Effector memory CD8-positive, alpha-beta T cell (primary cell): ENCODE results near the gene THAP4.

Experiments
- ATAC-seq: fragments of 150-1000 bp; cut with Tn5 transposase; replicated peaks from 2 replicates; pipeline ENCODE4 v1.10.0; 2021; ENCODE audit warnings: mild to moderate bottlenecking, moderate library complexity
- DNase-seq, 3 experiments: peaks; one replicate each; pipeline ENCODE4 v3.0.0; 2021
- H3K27ac Mint-ChIP-seq, 2 donors: one replicate each; pipeline ENCODE4 v1.8.0; 2022; ENCODE audit warnings: mild to moderate bottlenecking in 2 of 2, mixed read lengths in 2 of 2, moderate library complexity in 2 of 2
- H3K27me3 Mint-ChIP-seq, 2 donors: one replicate each; pipeline ENCODE4 v1.8.0; 2022; ENCODE audit warnings: mixed read lengths in 2 of 2
- H3K36me3 Mint-ChIP-seq: one replicate; pipeline ENCODE4 v1.8.0; 2022; ENCODE audit warnings: mild to moderate bottlenecking, moderate library complexity, mixed read lengths; ENCODE audit not compliant: insufficient read depth
- H3K4me1 Mint-ChIP-seq, 2 donors: one replicate each; pipeline ENCODE4 v1.8.0; 2022; ENCODE audit warnings: low read depth in 2 of 2, mixed read lengths in 2 of 2
- H3K4me3 Mint-ChIP-seq, 2 donors: one replicate each; pipeline ENCODE4 v1.8.0; 2022; ENCODE audit warnings: mild to moderate bottlenecking in 2 of 2, mixed read lengths in 2 of 2, moderate library complexity in 2 of 2
- H3K9me3 Mint-ChIP-seq, 2 donors: one replicate each; pipeline ENCODE4 v1.8.0; 2022; ENCODE audit warnings: mixed read lengths in 2 of 2

The THAP4 gene

GRCh38 chr2:241608881-241609280 lies 28.1 kb downstream of the THAP4 start:
- Mint-ChIP-seq H3K4me3 (peak overlapping the region; percentile 66 to 68), H3K27ac (peak overlapping the region; percentile 75 to 86), H3K36me3 (peaks cover 21% of the 10 kb centered on the region), H3K27me3 (no peaks in the 10 kb centered on the region), H3K4me1 (peaks cover 16 to 17% of the 10 kb centered on the region in 2 donors), H3K9me3 (no peaks in the 10 kb centered on the region)
- no peak for ATAC-seq
- no peak for DNase-seq

DNA sequence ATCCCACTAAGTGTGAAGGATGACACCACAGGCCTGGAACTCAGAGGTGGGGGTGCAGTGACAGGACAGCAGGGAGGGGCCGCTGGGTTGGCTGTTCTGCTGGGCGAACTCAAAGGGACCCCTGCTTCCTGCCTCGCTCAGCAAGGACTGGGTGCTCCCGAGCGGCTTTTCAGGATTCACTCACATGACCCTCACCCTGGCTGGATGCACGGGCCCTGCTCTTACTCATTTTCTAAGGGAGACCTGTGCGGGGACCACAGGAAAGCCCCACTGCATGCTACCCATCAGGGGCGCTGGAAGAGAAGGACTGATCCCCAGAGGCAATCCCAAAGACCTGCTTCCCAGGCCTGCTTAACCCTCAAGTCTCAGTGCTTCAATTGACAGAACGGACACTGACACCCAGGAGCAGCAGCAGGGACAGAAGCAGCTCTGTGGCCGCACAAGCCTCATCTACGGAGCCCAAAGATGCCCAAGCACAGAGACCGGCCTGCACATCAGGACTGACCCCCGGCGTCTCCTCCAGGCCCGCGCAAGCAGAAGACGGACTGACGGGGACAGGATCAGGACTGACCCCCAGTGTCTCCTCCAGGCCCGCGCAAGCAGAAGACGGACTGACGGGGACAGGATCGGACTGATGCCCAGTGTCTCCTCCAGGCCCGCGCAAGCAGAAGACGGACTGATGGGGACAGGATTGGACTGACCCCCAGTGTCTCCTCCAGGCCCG lies 29.6 kb downstream of the THAP4 start:
- no peak for ATAC-seq
- Mint-ChIP-seq H3K4me3 (peak overlapping the region in 1 of 2 donors; percentile 6), H3K27me3 (no peaks in the 10 kb centered on the region), H3K9me3 (no peaks in the 10 kb centered on the region), H3K4me1 (peaks cover 16 to 17% of the 10 kb centered on the region in 2 donors), H3K36me3 (peaks cover 25% of the 10 kb centered on the region), H3K27ac (peak overlapping the region in 1 of 2 donors; percentile 75)
- DNase-seq, result no peak

GRCh38 chr2:241606186-241606585 lies 30.8 kb downstream of the THAP4 start:
- DNase-seq (no peak), ATAC-seq (no peak)
- Mint-ChIP-seq H3K27me3 (no peaks in the 10 kb centered on the region), H3K9me3 (no peaks in the 10 kb centered on the region), H3K4me3 (no peak overlapping the region), H3K27ac (no peak overlapping the region), H3K36me3 (peaks cover 32% of the 10 kb centered on the region), H3K4me1 (peaks cover 16 to 17% of the 10 kb centered on the region in 2 donors)

- ATAC-seq (no peak), DNase-seq (no peak)
- Mint-ChIP-seq H3K4me1 (peaks cover 4 to 7% of the 10 kb centered on the region in 2 donors), H3K27me3 (no peaks in the 10 kb centered on the region), H3K9me3 (no peaks in the 10 kb centered on the region), H3K4me3 (no peak overlapping the region), H3K27ac (no peak overlapping the region), H3K36me3 (peaks cover 47% of the 10 kb centered on the region)
These were observed 33.3 kb downstream of the THAP4 start for GRCh38 chr2:241603686-241604085.

DNA sequence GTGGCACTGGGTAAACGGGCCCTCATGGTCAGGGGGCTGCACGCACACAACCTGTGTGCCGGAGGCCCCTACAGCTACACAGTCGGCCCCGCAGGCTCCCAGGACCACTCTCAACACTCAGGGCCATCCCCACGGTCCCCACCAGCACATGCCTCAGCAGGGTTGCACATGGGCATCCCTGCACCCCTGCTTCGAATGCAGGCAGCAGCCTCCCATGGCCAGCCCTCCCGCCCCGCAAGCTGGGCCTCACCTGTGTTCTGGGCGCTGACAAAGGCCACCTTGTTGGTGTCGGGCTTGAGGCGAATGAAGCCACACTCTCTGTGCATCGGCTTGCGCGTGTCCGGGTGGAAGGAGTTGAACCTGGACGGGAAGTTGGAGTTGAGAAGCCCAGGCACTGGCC lies 34.2 kb downstream of the THAP4 start:
- no peaks in the 10 kb centered on the region for H3K9me3 Mint-ChIP-seq
- H3K4me1 Mint-ChIP-seq, result peaks cover 0 to 3% of the 10 kb centered on the region in 2 donors
- H3K4me3 Mint-ChIP-seq, result no peak overlapping the region
- peaks cover 48% of the 10 kb centered on the region for H3K36me3 Mint-ChIP-seq
- DNase-seq (no peak), ATAC-seq (no peak)
- H3K27ac Mint-ChIP-seq, result no peak overlapping the region
- H3K27me3 Mint-ChIP-seq, result no peaks in the 10 kb centered on the region

GRCh38 chr2:241601841-241602240 lies 35.1 kb downstream of the THAP4 start:
- Mint-ChIP-seq H3K36me3 (peaks cover 51% of the 10 kb centered on the region), H3K27me3 (no peaks in the 10 kb centered on the region), H3K4me1 (peaks cover 0 to 3% of the 10 kb centered on the region in 2 donors), H3K27ac (no peak overlapping the region), H3K4me3 (no peak overlapping the region), H3K9me3 (no peaks in the 10 kb centered on the region)
- ATAC-seq, result no peak
- DNase-seq, result no peak

- H3K27me3 Mint-ChIP-seq, result no peaks in the 10 kb centered on the region
- no peak overlapping the region for H3K4me3 Mint-ChIP-seq
- peak overlapping the region in 1 of 2 donors; percentile 54 for H3K27ac Mint-ChIP-seq
- H3K9me3 Mint-ChIP-seq, result no peaks in the 10 kb centered on the region
- no peak for ATAC-seq
- H3K4me1 Mint-ChIP-seq, result peaks cover 0 to 3% of the 10 kb centered on the region in 2 donors
- H3K36me3 Mint-ChIP-seq, result peaks cover 39% of the 10 kb centered on the region
- no peak for DNase-seq
These were observed 37.3 kb downstream of the THAP4 start for GRCh38 chr2:241599615-241600014.

DNA sequence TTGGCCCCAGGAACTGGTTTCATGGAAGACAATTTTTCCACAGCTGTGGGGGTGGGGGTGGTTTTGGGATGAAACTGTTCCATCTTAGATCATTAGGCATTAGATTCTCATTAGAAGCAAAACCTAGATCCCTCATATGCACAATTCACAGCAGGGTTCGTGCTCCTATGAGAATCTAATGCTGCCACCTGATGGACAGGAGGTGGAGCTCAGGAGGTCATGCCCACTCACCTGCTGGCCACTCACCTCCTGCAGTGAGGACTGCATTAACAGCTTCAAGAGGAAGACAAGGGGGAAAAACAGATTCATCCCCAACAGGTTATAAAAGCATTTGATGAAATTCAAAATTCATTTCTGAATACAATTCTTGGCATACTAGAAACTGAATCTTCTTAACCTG lies 38.5 kb downstream of the THAP4 start:
- Mint-ChIP-seq H3K9me3 (no peaks in the 10 kb centered on the region), H3K4me3 (no peak overlapping the region), H3K27me3 (no peaks in the 10 kb centered on the region), H3K27ac (peak overlapping the region in 1 of 2 donors; percentile 10), H3K4me1 (peaks cover 0 to 3% of the 10 kb centered on the region in 2 donors), H3K36me3 (peaks cover 38% of the 10 kb centered on the region)
- DNase-seq (no peak), ATAC-seq (no peak)

DNA sequence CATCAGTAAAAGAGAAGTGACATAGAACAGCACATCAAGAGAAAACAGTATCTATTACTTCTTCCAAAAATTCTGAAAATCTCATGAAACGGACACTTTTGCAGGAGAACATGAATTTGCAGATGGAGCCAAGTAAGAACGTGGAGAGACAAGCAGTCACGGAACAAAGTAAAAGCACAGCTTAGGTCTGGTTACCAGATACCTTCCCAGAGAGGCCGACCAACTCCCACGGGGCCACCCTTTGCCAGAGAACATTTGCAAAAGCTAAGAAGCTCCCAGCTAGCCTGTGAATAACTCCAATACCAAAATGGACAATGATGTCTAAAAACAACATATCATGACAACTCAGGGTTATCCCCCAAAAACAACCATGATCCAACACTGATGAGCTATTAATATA lies 38.9 kb downstream of the THAP4 start:
- H3K36me3 Mint-ChIP-seq, result peaks cover 36% of the 10 kb centered on the region
- no peak overlapping the region for H3K27ac Mint-ChIP-seq
- DNase-seq (no peak), ATAC-seq (no peak)
- peaks cover 0 to 3% of the 10 kb centered on the region in 2 donors for H3K4me1 Mint-ChIP-seq
- H3K4me3 Mint-ChIP-seq, result no peak overlapping the region
- H3K27me3 Mint-ChIP-seq, result no peaks in the 10 kb centered on the region
- no peaks in the 10 kb centered on the region for H3K9me3 Mint-ChIP-seq

DNA sequence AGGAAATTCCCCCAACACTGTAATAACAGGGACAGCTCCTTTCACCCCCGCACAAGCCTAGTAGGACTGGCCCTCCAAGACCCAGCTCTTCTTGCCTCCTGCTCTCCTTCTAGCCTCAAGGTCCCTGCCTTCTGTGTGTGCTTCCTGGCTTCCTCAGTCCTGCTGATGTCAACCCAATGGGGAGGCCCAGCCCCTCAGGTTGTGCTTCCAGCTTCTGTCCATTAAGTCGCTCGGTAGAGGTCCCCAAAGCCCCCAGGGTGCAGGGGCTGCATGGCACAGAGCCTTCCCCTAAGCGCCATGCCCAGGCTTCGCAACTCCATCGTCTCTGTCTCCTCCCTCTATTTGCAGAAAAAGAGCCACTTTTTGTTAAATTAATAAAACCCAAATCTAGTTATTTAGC lies 39.4 kb downstream of the THAP4 start:
- no peak overlapping the region for H3K27ac Mint-ChIP-seq
- no peak for ATAC-seq
- H3K4me3 Mint-ChIP-seq, result no peak overlapping the region
- H3K4me1 Mint-ChIP-seq, result peaks cover 0 to 3% of the 10 kb centered on the region in 2 donors
- H3K27me3 Mint-ChIP-seq, result no peaks in the 10 kb centered on the region
- H3K36me3 Mint-ChIP-seq, result peaks cover 34% of the 10 kb centered on the region
- H3K9me3 Mint-ChIP-seq, result no peaks in the 10 kb centered on the region
- DNase-seq, result no peak

GRCh38 chr2:241595600-241596140 lies 41.3 kb downstream of the THAP4 start:
- Mint-ChIP-seq H3K27me3 (no peaks in the 10 kb centered on the region), H3K4me3 (no peak overlapping the region), H3K27ac (no peak overlapping the region), H3K36me3 (peaks cover 27% of the 10 kb centered on the region), H3K9me3 (no peaks in the 10 kb centered on the region), H3K4me1 (peaks cover 0 to 3% of the 10 kb centered on the region in 2 donors)
- DNase-seq (no peak), ATAC-seq (no peak)

DNA sequence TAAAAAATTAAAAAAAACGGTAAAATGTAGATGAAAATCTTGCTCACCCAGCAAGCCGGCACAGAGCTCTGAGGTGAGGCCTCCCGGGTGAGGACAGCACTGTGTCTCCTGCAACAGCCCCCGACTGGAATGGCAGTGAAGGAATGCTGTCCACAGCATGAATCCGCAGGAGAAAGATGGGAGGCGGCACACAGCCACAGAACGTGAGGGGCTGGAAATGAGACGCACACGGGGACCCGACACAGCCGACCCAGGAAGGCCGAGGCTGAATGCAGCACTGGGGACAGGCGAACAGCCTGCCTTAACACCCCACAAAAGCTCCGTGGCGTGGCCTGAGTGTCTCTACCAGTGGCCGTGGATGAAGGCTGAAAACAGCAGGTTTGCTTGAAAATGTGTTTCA lies 43.7 kb downstream of the THAP4 start:
- no peak for DNase-seq
- Mint-ChIP-seq H3K27me3 (no peaks in the 10 kb centered on the region), H3K27ac (no peak overlapping the region), H3K4me3 (no peak overlapping the region), H3K9me3 (no peaks in the 10 kb centered on the region), H3K4me1 (peaks cover 0 to 2% of the 10 kb centered on the region in 2 donors), H3K36me3 (peaks cover 10% of the 10 kb centered on the region)
- ATAC-seq, result no peak

- Mint-ChIP-seq H3K9me3 (peaks cover 0 to under 1% of the 10 kb centered on the region in 2 donors), H3K36me3 (peaks cover 5% of the 10 kb centered on the region), H3K27me3 (no peaks in the 10 kb centered on the region), H3K27ac (no peak overlapping the region), H3K4me1 (peaks cover 0 to 3% of the 10 kb centered on the region in 2 donors), H3K4me3 (no peak overlapping the region)
- DNase-seq (no peak), ATAC-seq (no peak)
These were observed 44.7 kb downstream of the THAP4 start for GRCh38 chr2:241592126-241592845.
